Spleen (tissue), 7 donors: ENCODE data around the gene PRKCE.

Source experiments
- CTCF ChIP-seq, 11 experiments: fragments of 200-600 bp in 7 of 11; fragments of 450-650 bp in 4 of 11; sonication (generic) in 4 of 11; IDR thresholded peaks in 8 of 11; conservative IDR thresholded peaks in 3 of 11; 1 replicate in 7 of 11; 2 replicates in 4 of 11; pipeline versions ENCODE4 v1.4.0 to v1.8.0; 2016 to 2021; ENCODE audit warnings: antibody characterized with exemption in 11 of 11, inconsistent platforms in 4 of 11, mild to moderate bottlenecking in 1 of 11
- POLR2A ChIP-seq, 3 donors: fragments of 450-650 bp; IDR thresholded peaks; one replicate each; pipeline ENCODE4 v1.5.1; 2017; ENCODE audit warnings: antibody characterized with exemption in 3 of 3, mild to moderate bottlenecking in 1 of 3
- donor health status: DM: no; HTN: no; CAD: no; lungs with moderate emphysema.
- donor health status: DM: no; HTN: no; CAD: no.
- donor health status: DM: no; HTN: no; CAD: no.

DNA sequence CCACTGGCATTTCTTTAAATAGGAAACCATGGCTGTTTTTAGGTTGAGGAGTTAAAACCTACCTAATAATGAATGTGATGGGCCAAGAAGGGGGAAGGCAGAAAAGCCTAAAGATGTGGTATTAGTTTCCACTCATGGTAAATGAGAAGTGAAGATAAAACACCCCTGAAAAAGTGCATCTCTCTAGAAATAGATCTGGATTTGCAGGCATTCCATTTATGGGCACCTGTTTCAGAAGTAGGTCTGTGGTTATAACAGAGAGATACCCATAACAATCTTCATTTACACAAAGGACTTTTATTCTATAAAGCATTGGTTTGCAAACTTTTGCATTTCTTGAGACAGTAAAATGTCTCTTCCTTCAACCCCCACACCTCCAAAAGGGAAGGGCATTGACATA lies 62.1 kb downstream of the PRKCE start:
- TF ChIP-seq CTCF (IDR thresholded peaks at IDR 0.05 in 8 of 11, conservative IDR thresholded peaks at IDR 0.05 in 3 of 11) (no peak), POLR2A (IDR thresholded peaks at IDR 0.05) (no peak)
